ENCODE data around the gene FLNB. TPM values are rescaled to one million over a fixed set of nuclear protein-coding genes. Genes with fewer than 3 reads are reported as not detected.

Gene FLNB
- total RNA-seq, 1 donor from 2014 or later = 216 TPM

DNA sequence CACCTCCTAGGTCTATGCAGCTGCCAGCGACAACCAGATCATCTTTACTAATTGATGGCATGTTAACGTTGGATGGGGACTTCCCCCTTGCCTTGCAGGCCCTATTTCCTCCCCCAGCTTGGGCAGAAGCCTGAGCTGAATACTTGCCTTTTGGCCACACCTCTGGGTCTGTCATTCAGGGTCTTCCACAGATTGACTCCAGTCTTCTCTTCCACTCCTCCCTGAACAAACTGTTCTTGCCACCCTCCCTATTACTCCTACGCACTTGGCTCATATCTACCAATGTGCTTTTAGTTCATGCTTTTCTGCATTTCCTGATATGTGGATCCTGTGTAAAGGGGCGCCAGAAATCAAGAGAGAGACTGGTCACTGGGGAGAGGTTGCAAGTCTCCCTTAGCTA lies 129.1 kb downstream of the FLNB start:
- Mint-ChIP-seq H3K27ac (ENCODE audit: unreplicated experiment) (no peak overlapping the region), H3K4me3 (ENCODE audit: unreplicated experiment) (peak overlapping the region; percentile 65), H3K4me1 (ENCODE audit: unreplicated experiment) (peaks cover 9% of the 10 kb centered on the region), H3K36me3 (ENCODE audit: low read depth, unreplicated experiment) (peaks cover 66% of the 10 kb centered on the region), H3K9me3 (ENCODE audit: unreplicated experiment) (no peaks in the 10 kb centered on the region), H3K27me3 (ENCODE audit: unreplicated experiment) (peaks cover 7% of the 10 kb centered on the region)
- DNase-seq (ENCODE audit: low spot score) = no peak
- TF ChIP-seq, protein P1, sequence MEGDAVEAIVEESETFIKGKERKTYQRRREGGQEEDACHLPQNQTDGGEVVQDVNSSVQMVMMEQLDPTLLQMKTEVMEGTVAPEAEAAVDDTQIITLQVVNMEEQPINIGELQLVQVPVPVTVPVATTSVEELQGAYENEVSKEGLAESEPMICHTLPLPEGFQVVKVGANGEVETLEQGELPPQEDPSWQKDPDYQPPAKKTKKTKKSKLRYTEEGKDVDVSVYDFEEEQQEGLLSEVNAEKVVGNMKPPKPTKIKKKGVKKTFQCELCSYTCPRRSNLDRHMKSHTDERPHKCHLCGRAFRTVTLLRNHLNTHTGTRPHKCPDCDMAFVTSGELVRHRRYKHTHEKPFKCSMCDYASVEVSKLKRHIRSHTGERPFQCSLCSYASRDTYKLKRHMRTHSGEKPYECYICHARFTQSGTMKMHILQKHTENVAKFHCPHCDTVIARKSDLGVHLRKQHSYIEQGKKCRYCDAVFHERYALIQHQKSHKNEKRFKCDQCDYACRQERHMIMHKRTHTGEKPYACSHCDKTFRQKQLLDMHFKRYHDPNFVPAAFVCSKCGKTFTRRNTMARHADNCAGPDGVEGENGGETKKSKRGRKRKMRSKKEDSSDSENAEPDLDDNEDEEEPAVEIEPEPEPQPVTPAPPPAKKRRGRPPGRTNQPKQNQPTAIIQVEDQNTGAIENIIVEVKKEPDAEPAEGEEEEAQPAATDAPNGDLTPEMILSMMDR (IDR thresholded peaks at IDR 0.05; ENCODE audit: unreplicated experiment) = no peak

DNA sequence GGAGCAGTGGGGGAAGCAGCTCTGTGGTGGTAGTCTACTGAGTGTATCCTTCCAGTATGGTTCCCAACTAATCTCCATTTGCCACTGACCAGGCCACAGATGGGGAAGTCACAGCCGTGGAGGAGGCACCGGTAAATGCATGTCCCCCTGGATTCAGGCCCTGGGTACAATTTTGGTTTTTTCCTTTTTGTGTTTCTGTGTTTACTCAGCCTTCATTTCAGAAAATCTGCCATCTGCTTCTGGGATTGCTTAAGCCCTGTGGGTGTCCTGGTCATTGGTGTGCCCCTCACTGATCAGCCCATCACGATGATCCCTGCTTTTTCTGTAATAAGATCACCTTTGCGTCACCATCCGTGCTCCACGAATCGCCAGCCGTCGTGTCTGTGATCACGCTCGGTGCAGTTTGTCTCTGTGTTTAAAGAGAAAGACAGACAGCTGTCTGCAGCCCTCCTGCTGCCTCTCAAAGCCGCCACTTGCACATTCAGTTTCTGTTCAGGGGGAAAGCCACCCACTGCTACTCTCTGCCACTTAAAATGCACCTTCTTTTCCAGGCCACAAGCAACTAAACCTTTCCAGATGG lies 133.6 kb downstream of the FLNB start:
- Mint-ChIP-seq H3K36me3 (ENCODE audit: low read depth, unreplicated experiment) (peaks cover 75% of the 10 kb centered on the region), H3K27ac (ENCODE audit: unreplicated experiment) (no peak overlapping the region)

DNA sequence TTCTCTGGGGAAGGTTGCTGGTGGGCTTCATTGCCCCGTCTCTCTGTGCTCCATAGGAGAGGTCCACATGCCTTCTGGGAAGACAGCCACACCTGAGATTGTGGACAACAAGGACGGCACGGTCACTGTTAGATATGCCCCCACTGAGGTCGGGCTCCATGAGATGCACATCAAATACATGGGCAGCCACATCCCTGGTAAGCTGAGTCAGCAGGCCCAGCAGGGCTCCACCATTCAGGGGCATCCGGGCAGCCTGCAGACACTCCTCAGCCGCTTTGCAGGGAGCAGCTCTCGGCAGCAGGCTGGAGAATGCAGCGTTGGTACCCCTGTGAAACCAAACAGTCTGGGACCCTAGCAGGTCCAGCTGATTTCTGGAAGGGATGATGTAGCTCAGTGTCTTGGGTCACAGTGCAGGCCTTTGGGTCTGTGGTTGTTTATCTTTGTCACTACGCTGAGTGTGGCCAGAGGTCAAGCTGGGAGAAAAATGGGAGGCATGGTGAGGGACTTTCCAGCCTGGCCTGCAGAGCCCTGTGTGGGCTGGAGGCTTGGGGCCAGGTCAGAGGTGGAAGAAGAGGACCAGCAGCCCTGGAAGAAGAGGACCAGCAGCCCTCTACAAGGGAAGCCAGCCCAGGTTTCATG lies 135.3 kb downstream of the FLNB start:
- H3K36me3 Mint-ChIP-seq (ENCODE audit: low read depth, unreplicated experiment) = peaks cover 76% of the 10 kb centered on the region
- peaks cover 4% of the 10 kb centered on the region for H3K27me3 Mint-ChIP-seq (ENCODE audit: unreplicated experiment)
- TF ChIP-seq, protein P1 (IDR thresholded peaks at IDR 0.05; ENCODE audit: unreplicated experiment) = no peak
- no peak for DNase-seq (ENCODE audit: low spot score)
- H3K4me1 Mint-ChIP-seq (ENCODE audit: unreplicated experiment) = no peaks in the 10 kb centered on the region
- no peak overlapping the region for H3K27ac Mint-ChIP-seq (ENCODE audit: unreplicated experiment)
- no peaks in the 10 kb centered on the region for H3K9me3 Mint-ChIP-seq (ENCODE audit: unreplicated experiment)
- H3K4me3 Mint-ChIP-seq (ENCODE audit: unreplicated experiment) = no peak overlapping the region

More for the DNA sequence above, 133.6 kb downstream of the FLNB start:
- DNase-seq (ENCODE audit: low spot score) = no peak
- Mint-ChIP-seq H3K27me3 (ENCODE audit: unreplicated experiment) (peaks cover 1% of the 10 kb centered on the region), H3K9me3 (ENCODE audit: unreplicated experiment) (no peaks in the 10 kb centered on the region), H3K4me3 (ENCODE audit: unreplicated experiment) (peak overlapping the region; percentile 56), H3K4me1 (ENCODE audit: unreplicated experiment) (peaks cover 9% of the 10 kb centered on the region)
- TF ChIP-seq, protein P1 (IDR thresholded peaks at IDR 0.05; ENCODE audit: unreplicated experiment) = no peak

DNA sequence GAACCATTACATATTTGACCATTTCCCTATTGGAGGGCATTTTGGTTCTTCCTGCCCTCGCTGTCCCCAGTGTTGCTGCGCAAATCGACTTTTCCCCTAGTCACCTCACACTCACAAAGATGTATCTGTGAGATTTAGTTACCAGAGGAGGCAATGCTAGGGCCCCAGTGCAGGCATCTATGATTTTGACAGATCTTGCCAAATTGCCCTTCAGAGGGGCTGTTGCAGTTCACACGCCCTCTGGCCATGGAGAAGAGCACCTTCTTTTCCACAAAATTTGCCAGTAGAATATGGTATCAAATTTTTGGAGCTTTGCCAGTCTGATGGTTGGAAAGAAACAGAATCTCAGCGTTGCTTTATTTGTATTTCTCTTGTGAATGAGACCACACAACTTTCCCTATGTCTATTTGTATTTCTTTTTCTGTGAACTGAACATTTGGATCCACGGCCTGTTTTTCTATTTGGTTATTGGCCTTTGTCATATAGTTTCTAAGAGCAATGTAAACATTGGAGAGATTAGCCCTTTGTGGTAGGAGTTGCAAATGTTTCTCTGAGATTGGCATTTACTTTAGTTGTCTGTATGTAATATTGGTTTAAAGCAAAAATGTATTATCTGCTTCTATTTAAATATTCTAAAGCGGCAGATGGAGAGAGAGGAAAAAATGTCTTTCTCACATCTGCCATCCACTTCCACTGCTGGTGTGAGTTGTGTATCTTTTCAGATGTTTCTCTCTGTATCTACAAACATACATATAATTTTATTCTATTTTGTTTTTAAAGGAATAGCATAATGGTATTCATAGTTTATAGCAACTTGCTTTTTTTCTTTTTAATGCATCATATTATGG lies 136.5 kb downstream of the FLNB start:
- Mint-ChIP-seq H3K4me3 (ENCODE audit: unreplicated experiment) (no peak overlapping the region), H3K27me3 (ENCODE audit: unreplicated experiment) (peaks cover 4% of the 10 kb centered on the region), H3K9me3 (ENCODE audit: unreplicated experiment) (no peaks in the 10 kb centered on the region), H3K4me1 (ENCODE audit: unreplicated experiment) (no peaks in the 10 kb centered on the region), H3K27ac (ENCODE audit: unreplicated experiment) (peak overlapping the region; percentile 68), H3K36me3 (ENCODE audit: low read depth, unreplicated experiment) (peaks cover 75% of the 10 kb centered on the region)
- TF ChIP-seq, protein P1 (IDR thresholded peaks at IDR 0.05; ENCODE audit: unreplicated experiment) = no peak
- DNase-seq (ENCODE audit: low spot score) = no peak

Data from endothelial cell (in vitro differentiated cells).